Measurements from ENCODE around the gene MOB3B.

The MOB3B gene

DNA sequence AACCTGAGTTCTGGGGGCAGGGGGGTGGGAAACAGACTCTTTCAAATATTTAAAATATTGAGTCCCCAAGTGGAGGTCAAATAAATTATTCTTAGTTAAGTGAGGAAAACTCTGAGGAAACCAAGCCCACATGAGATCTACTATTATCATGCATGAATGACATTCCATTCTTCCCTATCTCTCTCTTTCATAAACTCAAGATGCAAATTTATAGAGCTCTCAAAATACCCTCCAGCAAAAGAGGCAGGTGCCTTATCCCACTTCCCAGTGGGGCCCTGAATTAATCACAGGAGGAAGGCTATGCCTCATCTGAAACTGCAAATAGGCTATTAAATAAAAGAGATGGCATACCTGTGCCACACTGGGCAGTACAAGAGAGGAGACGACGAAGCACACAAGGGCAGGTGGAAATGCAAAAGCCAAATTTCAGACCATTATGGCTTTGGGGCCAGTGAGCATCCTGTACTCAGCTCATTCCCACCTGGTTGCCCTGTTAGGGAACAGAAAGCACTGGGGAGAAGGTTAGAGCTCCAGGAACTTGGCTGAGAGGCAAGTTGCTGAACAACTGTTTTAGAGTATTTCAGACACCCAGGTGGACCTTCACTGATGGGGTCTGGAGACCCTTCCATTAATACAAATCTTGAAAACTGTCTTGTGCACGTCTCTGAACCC, 130.5 kb downstream of the MOB3B start:
- H3K4me3 ChIP-seq (ENCODE audit: low read depth, low read length), result no peak overlapping the region
- TF ChIP-seq, protein P1, sequence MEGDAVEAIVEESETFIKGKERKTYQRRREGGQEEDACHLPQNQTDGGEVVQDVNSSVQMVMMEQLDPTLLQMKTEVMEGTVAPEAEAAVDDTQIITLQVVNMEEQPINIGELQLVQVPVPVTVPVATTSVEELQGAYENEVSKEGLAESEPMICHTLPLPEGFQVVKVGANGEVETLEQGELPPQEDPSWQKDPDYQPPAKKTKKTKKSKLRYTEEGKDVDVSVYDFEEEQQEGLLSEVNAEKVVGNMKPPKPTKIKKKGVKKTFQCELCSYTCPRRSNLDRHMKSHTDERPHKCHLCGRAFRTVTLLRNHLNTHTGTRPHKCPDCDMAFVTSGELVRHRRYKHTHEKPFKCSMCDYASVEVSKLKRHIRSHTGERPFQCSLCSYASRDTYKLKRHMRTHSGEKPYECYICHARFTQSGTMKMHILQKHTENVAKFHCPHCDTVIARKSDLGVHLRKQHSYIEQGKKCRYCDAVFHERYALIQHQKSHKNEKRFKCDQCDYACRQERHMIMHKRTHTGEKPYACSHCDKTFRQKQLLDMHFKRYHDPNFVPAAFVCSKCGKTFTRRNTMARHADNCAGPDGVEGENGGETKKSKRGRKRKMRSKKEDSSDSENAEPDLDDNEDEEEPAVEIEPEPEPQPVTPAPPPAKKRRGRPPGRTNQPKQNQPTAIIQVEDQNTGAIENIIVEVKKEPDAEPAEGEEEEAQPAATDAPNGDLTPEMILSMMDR (IDR thresholded peaks at IDR 0.05; ENCODE audit: low read depth, low read length), result no peak

DNA sequence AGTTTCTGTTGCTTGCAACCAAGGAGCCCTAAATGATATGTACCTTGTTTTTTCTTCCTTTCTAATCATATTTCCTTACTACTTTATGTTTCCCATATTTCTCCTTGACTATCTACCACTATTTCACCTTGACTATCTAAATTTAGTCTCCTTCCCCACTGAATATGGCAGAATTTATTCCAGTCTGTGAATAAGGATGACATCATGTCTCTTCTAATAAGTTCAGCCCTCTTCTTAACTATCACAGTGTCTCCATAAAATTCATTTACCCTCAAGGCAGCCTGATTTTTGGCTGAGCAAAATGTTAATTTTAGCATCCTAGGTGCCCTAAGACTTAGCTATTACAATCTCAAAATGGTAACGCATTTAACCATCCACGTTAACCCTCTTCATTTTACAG, 133.1 kb downstream of the MOB3B start:
- no peak overlapping the region for H3K4me3 ChIP-seq (ENCODE audit: low read depth, low read length)
- TF ChIP-seq, protein P1 (IDR thresholded peaks at IDR 0.05; ENCODE audit: low read depth, low read length), result no peak

GRCh38 chr9:27395484-27395921, 134.1 kb downstream of the MOB3B start:
- H3K4me3 ChIP-seq (ENCODE audit: low read depth, low read length), result no peak overlapping the region
- TF ChIP-seq, protein P1 (IDR thresholded peaks at IDR 0.05; ENCODE audit: low read depth, low read length), result no peak

GRCh38 chr9:27394826-27395201, 134.8 kb downstream of the MOB3B start:
- H3K4me3 ChIP-seq (ENCODE audit: low read depth, low read length), result no peak overlapping the region
- TF ChIP-seq, protein P1 (IDR thresholded peaks at IDR 0.05; ENCODE audit: low read depth, low read length), result no peak

GRCh38 chr9:27394154-27394825, 135.3 kb downstream of the MOB3B start:
- H3K4me3 ChIP-seq (ENCODE audit: low read depth, low read length), result no peak overlapping the region
- TF ChIP-seq, protein P1 (IDR thresholded peaks at IDR 0.05; ENCODE audit: low read depth, low read length), result no peak

GRCh38 chr9:27393054-27393846, 136.4 kb downstream of the MOB3B start:
- TF ChIP-seq, protein P1 (IDR thresholded peaks at IDR 0.05; ENCODE audit: low read depth, low read length), result no peak
- no peak overlapping the region for H3K4me3 ChIP-seq (ENCODE audit: low read depth, low read length)

DNA sequence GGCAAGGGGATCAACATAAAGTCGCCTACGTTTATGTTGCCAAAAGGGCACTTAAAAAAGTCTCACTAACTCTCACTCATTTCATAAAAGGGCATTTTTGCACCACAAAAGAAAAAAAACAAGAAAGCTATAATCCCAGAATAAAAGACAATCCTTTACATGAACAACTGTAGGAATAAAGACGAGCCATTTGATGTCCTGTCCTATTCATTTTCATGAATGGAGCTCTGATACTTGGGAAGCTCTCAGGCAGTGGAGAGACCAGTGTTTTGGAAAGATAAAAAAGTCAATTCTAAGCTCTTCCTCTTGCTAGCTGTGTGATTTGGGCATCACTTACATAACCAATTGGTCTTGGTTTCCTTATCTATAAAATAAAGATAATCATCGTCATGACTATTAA, 137.2 kb downstream of the MOB3B start:
- H3K4me3 ChIP-seq (ENCODE audit: low read depth, low read length), result no peak overlapping the region
- TF ChIP-seq, protein P1 (IDR thresholded peaks at IDR 0.05; ENCODE audit: low read depth, low read length), result no peak

Data from WI38 (cell line).